ENCODE data around the gene HDAC7. TPM values are rescaled to one million over a fixed set of nuclear protein-coding genes. Genes with fewer than 3 reads are reported as not detected.

Gene HDAC7
- total and polyA plus RNA-seq, 2 of the 13 experiments (the other 11 are each of a cell fraction or from before 2014, with no cell fraction given), result 4.6 to 10.8 TPM

DNA sequence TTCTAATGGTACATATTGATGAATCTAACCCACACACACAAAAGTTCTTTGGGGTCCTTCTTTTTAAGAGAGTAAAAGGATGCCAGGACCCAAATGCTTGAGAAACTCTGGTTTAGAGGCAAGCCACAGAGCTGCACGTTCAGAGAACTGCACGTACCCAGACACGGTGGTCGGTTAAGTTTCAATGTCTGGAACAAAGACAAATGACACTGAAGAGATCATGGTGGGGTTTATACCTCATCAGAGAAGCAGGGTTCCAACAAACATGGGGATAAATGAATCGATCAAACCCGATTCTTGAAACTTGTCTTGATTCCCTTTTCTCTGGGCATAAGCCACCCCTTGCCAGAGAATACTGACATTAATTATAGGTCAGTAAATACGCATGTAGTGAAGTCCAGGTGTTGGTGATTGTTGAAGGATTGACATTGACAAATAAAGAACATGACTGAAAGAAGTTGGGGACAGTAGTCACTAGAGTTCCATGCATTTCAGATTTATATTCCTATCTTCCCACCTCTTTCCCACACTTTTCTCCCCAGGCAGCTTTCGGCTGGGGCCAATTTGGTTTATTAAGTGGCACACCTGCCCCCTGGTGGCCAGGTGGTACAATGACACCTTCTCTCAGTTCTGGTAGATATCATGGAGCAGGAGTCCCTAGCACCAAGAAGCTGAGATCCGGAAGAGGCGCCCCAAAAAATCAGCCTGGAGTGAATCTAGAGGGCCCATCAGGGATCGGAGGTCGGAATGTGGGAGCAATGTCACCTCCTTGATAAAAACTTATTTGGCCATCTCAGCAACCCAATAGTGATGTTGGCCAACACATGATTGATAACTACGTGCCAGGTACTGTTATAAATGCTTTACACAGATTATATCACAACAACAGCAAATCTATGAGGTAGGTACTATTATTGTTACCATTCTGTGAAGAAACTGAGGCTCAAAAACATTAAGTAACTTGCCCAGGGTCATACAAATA, 17.8 kb upstream of the HDAC7 start (continued):
- TF ChIP-seq FOXA1 (IDR thresholded peaks at IDR 0.05) (no peak), FOXA1 (CRISPR knock-in tag; IDR thresholded peaks at IDR 0.05) (no peak), ZNF468 (CRISPR knock-in tag; IDR thresholded peaks at IDR 0.05) (no peak), FOSL2 (CRISPR knock-in tag; IDR thresholded peaks at IDR 0.05) (0 out of 2 replicates have a peak, but pooled peaks have one; percentile 25), KAT7 (CRISPR knock-in tag; IDR thresholded peaks at IDR 0.05; ENCODE audit: borderline replicate concordance) (no peak), SMC3 (IDR thresholded peaks at IDR 0.05; ENCODE audit: low read length) (peak; percentile 81), ZNF83 (CRISPR knock-in tag; IDR thresholded peaks at IDR 0.05; ENCODE audit: borderline replicate concordance) (no peak), ZNF501 (CRISPR knock-in tag; IDR thresholded peaks at IDR 0.05) (no peak), ZNF282 (IDR thresholded peaks at IDR 0.05; ENCODE audit: partially characterized antibody) (no peak), SIX1 (CRISPR knock-in tag; IDR thresholded peaks at IDR 0.05; ENCODE audit: borderline replicate concordance) (no peak), NFYB (CRISPR knock-in tag; IDR thresholded peaks at IDR 0.05) (no peak), MIER2 (CRISPR knock-in tag; IDR thresholded peaks at IDR 0.05) (no peak), ZMYM3 (CRISPR knock-in tag; IDR thresholded peaks at IDR 0.05) (no peak), TCF7 (IDR thresholded peaks at IDR 0.05; ENCODE audit: low read depth) (no peak), SALL1 (CRISPR knock-in tag; IDR thresholded peaks at IDR 0.05) (no peak), KMT2B (CRISPR knock-in tag; IDR thresholded peaks at IDR 0.05) (no peak), HNF4A (CRISPR knock-in tag; IDR thresholded peaks at IDR 0.05) (no peak)
- TF ChIP-seq, protein P1, sequence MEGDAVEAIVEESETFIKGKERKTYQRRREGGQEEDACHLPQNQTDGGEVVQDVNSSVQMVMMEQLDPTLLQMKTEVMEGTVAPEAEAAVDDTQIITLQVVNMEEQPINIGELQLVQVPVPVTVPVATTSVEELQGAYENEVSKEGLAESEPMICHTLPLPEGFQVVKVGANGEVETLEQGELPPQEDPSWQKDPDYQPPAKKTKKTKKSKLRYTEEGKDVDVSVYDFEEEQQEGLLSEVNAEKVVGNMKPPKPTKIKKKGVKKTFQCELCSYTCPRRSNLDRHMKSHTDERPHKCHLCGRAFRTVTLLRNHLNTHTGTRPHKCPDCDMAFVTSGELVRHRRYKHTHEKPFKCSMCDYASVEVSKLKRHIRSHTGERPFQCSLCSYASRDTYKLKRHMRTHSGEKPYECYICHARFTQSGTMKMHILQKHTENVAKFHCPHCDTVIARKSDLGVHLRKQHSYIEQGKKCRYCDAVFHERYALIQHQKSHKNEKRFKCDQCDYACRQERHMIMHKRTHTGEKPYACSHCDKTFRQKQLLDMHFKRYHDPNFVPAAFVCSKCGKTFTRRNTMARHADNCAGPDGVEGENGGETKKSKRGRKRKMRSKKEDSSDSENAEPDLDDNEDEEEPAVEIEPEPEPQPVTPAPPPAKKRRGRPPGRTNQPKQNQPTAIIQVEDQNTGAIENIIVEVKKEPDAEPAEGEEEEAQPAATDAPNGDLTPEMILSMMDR (CRISPR knock-in tag; IDR thresholded peaks at IDR 0.05), result peak; percentile 84
- TF ChIP-seq, protein P2, sequence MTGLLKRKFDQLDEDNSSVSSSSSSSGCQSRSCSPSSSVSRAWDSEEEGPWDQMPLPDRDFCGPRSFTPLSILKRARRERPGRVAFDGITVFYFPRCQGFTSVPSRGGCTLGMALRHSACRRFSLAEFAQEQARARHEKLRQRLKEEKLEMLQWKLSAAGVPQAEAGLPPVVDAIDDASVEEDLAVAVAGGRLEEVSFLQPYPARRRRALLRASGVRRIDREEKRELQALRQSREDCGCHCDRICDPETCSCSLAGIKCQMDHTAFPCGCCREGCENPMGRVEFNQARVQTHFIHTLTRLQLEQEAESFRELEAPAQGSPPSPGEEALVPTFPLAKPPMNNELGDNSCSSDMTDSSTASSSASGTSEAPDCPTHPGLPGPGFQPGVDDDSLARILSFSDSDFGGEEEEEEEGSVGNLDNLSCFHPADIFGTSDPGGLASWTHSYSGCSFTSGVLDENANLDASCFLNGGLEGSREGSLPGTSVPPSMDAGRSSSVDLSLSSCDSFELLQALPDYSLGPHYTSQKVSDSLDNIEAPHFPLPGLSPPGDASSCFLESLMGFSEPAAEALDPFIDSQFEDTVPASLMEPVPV (CRISPR knock-in tag; IDR thresholded peaks at IDR 0.05), result no peak
- TF ChIP-seq, protein P3, sequence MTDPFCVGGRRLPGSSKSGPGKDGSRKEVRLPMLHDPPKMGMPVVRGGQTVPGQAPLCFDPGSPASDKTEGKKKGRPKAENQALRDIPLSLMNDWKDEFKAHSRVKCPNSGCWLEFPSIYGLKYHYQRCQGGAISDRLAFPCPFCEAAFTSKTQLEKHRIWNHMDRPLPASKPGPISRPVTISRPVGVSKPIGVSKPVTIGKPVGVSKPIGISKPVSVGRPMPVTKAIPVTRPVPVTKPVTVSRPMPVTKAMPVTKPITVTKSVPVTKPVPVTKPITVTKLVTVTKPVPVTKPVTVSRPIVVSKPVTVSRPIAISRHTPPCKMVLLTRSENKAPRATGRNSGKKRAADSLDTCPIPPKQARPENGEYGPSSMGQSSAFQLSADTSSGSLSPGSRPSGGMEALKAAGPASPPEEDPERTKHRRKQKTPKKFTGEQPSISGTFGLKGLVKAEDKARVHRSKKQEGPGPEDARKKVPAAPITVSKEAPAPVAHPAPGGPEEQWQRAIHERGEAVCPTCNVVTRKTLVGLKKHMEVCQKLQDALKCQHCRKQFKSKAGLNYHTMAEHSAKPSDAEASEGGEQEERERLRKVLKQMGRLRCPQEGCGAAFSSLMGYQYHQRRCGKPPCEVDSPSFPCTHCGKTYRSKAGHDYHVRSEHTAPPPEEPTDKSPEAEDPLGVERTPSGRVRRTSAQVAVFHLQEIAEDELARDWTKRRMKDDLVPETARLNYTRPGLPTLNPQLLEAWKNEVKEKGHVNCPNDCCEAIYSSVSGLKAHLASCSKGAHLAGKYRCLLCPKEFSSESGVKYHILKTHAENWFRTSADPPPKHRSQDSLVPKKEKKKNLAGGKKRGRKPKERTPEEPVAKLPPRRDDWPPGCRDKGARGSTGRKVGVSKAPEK (CRISPR knock-in tag; IDR thresholded peaks at IDR 0.05; ENCODE audit: borderline replicate concordance), result no peak

All from HepG2 (cell line).